Measurements from ENCODE around the gene UBALD2.
"Not testable (repeated sequence)": the region's sequence is repeated elsewhere in the genome, so short reads cannot be mapped to it uniquely, and the experiment has no call there.

Gene UBALD2

DNA sequence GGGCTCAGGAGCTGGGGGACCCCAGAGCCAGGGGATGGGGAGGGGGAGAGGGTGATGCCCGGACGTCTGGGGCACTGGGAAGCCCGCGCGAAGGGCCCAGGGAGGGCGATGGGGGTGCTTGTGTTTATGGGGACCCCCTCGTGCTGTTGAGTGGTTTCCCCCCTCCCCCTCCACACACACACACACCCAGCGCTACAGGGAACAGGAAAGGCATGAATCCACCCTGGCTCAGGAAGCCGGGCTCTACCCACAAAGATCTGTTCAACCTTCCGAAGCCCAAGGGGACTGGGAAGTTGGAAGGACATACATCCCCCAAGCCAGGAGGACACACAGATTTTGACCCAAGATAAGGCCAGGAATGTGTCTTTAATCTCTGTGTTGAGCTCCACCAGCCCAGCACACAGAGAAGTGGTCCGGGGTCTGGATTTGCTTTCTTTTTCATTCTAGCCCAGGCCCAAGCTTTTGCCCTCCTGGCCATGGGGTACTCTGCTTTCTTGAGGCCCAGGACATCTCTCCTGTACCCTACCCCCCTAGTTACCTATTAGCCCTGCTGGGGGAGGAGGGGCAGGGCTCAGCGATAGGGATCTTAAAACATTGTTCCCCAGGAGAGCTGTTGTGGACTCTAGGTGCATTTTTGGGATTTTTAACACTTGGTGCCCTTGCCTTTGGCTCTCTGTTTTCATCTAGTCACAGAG, 1.2 kb downstream of the UBALD2 start:
- no peak for DNase-seq

DNA sequence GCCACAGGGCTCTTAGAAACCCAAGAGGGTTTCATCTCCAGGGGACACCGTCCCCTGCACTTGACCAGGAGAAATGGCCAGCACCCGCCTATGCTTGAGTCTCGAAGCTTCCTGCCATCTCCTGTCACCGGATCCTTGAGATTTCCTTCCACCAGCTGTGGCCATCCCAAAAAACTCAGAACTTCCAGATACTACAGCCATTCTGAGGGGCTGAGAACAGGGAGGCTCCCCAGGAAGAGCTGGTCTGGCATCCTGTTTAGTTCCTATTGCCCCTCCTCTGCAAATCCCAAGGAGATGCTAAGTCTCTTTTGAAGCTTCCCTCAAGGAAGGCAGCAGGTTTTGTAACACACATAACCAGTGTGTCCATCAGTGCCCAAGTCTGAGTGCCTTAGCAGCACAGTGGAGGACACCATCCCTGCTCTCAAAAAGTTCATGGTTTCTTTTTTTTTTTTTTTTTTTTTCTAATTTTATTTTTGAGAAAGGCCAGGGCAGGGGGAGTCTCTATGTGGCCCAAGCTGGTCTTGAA, 2.0 kb downstream of the UBALD2 start:
- no peak for DNase-seq

DNA sequence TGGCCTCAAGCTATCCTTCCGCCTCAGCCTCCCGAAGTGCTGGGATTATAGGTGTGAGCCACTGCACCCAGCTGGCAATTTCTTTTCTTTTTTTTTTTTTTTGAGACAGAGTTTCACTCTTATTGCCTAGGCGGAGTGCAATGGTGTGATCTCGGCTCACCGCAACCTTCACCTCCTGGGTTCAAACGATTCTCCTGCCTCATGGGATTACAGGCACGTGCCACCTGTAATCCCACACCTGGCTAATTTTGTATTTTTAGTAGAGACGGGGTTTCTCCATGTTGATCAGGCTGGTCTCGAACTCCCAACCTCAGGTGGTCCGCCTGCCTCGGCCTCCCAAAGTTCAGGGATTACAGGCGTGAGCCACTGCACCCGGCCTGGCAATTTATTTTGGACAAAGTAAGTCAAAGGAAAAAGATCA, 2.4 kb downstream of the UBALD2 start:
- not testable (repeated sequence) for DNase-seq

DNA sequence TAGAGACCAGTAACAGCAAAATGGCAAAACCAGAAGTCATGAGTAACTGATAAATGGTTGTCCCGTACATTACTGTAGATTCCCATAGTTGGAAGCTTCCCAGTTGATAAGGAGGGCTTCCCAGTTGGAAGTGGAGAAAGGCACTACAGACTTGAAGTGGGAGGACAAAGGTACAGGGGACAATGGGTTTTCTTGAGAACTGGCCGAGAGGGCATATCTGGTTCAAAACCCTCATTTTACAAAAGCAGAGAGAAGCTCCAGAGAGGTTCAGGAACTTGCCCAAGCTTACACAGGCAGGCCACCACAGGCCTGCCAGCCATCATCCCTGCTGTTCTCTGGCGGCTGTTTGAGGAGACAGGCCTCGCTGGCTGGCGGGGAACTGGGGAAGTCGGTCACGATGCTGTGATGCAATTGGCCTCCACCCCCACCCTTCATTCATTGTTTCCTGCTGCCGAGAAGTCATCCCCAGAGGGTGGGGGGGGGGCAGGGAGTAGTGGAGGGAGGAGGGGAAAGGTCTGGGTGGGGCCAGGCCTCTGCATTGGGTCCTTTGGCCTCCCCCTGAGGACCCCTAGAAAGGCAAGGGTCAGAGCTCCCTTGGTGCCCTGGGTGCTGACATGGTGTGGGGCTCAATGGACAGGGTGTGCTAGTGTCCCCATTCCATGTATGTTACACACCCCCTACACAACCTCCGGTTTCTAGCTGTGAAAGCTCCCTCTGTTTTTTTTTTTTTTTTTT, 3.0 kb downstream of the UBALD2 start:
- DNase-seq, result peak; percentile 75

DNA sequence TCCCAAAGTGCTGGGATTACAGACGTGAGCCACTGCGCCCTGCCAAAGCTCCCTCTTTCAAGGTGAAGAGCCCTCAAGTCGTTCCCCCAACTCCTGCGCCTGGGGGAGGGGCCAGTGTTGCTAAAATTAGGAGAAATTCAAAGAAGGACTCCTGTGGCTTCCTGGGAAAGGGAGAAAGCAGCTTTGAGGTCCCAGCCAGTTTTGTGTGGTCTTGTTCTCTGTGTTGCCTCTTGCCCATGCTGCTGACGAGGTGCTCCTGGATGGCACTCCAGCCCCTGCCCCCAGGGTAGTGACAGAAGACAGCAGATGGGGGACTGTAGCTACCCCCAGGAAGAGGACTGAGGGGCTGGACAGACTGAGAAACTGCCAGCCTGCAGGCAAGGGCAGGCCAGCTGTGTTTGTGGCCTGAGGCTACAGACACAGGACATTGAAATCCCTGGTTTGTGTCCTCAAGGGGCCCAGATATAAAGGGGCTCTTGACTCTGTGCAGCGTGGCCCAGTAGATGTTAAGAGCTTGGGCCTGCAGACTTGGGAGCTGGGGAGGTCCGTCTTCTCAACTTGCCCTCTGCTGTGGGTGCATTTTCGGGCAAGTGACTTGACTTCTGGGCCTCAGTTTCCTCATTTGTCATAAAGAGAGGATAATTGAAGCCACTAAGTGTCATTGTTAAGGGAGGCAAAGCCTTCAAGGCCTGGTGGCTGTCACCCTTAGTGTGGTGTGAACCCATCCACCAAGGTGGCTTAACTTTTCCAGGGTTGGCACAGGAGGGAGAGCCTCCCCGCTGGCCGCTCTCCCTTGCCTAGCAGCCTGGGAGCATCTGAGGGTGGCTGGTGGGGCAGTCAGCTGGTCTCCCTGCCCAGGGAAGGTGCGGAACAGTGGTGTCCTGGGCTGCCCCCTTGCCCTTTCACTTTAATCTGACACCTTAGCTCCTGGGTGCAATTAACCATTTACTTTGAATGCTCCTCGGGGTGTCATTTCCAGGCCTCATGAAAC, 4.1 kb downstream of the UBALD2 start:
- no peak for DNase-seq

DNA sequence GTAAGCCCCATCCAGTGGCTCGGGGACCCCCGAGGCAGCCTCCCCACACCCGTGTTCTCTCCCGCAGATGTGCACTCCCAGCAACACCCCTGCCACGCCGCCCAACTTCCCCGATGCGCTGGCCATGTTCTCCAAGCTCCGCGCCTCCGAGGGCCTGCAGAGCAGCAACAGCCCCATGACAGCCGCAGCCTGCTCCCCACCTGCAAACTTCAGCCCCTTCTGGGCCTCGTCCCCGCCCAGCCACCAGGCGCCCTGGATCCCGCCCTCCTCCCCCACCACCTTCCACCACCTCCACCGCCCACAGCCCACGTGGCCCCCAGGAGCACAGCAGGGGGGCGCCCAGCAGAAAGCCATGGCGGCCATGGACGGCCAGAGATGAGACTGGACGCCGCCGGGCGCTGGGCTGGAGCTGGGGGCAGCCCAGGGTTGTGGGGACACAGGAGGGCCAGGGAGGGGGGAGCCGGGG, 5.0 kb downstream of the UBALD2 start:
- peak; percentile 48 for DNase-seq

DNA sequence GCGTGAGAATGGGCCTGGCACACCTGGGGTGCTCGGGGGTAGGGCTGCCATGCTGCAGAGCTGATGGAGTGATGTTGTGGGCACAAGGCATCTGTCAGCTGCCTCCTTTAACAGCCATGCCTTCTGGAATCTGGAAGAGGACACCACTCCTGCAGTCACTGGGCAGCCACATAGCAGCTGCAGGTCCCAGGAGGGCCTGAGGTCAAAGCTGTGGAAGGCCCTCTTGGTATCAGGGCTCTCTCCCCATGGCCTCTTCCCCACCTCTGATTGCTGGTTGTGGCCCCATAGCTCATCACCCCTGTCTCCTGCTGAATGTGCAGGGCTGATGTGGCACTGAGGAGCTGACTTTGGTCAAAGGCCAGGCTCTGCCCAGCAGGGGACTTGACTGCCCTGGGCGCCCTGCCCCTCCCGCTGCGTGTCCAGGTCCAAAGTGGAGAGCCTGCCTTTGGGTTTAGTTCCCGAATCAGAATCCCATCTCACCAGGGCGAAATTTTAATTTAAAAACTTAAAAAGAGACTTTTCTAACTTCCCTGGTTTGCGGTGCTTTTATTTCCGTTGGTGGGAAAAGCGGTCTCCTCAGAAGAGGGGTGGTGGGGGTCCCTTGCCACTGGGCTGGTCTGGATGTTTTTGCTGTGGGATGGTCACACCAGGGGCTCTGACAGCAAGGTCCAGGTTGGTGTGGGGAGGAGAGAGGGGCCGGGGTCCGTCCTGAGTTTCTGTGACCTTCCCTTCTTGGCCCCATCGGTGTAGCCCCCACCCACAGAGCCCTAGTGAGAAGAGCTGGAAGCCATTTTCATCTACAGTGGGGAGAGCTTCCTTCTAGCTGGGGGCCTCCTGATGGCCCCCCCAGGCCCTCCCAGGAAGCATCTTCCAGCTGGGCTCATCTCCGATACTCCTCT, 5.9 kb downstream of the UBALD2 start:
- no peak for DNase-seq

DNA sequence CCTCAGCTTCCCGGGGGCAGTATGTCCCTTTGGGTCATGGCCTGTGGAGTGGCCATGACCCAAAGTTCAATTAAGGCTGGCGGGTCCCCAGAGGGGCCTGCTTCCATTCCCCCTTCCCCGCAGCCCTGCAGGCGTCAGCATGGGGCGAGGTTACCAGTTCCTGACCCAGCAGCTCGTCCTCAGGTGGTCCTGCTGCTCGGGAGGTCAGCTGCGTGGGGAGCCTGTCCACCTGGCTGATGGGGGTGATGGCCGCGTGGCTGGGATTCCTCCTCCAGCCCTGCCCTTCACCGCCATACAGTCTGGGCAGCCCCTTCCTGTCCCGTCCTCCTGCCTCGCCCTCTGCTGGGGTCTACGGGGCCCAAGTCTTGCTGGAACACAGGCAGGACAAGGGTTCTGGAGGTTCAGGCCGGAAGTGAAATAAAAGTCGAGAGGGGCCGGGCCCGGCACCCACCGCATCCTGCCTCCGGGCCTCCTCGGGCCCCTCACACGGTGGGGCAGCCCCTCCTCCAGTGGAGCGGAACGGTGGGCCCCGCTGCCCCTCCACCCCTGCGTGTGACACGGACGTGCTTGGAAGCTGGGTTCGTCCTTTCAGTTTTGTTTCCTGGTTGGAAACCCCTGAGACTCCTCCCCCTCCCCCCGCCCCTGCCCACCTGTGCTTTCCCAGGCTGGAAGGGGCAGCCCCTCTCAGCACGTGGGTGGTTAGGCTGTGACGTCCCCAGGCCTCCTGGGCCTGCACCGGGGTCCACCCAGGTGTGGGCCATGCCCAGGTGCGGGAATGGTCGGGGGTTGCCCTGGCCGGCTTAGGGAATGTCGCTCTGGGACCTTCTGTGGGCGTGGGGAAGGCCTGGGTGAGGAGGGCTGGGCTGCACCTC, 6.8 kb downstream of the UBALD2 start:
- peak; percentile 74 for DNase-seq

DNA sequence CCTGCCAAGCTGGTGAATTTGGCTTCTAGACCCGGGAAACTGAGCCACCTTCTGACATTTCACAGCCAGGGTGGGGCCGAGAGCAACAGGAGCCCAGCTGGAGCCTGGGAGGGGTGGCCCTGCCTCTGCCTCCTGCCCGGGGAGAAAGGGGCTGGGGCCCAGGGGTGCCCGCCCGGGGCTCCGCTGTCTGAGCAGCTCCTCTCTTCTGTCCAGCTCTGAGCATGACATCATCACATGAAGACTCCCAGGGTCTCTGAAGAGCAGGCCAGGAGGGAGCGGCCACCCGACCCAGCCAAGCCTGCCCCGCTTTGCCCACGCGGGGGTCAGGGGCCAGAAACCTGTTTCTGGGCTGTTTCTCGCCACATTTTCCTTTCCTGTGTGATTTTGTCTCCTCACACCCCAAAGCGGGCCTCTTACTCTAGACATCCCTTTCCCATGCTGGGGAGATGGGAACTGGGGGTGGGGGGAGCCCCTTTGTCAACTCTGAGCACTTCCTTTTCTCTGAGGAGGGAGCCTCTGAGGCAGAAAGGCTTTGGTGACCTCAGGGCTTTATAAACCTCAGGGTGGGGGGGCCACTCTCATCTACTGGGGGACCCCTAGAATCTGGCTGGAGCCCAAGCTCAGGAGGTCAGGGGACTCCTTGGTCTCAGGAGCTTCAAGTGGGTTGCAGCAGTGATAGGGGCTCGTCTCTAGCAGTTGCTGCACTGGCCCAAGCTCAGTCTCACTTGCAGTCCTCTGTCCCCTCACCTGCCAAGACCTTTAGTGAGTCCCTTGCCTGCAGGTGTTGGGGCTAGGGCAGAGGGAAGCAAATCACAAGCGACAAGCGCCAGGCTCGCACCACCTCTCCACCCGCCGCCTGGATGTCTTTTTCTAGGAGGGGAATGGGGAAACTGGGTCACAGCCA, 7.6 kb downstream of the UBALD2 start:
- DNase-seq, result no peak

DNA sequence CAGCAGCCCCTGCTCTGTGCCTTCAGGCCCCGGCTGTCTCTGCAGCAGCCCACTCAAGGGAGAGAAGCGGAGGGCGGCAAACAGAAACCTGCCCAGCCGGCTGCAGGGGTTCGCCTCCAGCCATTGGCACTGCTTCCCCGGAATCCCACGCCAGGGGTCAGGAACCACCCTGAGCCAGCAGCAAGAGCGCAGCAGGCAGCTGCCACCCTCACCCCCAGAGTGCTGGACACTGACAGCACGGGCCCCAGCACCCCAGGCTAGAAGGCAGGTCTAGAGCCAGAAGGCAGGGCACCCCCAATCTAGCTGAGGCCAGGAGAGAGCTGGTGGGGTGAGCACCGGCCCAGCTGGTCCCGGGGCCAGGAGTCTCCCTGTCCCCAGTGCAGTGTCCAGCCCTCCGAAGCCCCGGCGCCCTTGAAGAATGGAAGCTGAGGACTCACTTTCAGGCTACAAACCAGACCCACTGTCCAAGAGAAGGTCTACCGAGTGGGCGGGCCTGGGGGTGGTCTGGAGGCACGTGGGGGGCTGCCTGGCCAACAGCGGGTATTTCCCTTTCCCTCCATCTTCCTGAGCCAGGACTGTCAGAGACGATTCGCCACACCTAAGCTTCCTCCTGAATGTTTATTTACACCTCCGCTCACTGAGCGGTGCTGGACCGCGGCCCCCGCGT, 8.4 kb downstream of the UBALD2 start:
- DNase-seq, result no peak

DNA sequence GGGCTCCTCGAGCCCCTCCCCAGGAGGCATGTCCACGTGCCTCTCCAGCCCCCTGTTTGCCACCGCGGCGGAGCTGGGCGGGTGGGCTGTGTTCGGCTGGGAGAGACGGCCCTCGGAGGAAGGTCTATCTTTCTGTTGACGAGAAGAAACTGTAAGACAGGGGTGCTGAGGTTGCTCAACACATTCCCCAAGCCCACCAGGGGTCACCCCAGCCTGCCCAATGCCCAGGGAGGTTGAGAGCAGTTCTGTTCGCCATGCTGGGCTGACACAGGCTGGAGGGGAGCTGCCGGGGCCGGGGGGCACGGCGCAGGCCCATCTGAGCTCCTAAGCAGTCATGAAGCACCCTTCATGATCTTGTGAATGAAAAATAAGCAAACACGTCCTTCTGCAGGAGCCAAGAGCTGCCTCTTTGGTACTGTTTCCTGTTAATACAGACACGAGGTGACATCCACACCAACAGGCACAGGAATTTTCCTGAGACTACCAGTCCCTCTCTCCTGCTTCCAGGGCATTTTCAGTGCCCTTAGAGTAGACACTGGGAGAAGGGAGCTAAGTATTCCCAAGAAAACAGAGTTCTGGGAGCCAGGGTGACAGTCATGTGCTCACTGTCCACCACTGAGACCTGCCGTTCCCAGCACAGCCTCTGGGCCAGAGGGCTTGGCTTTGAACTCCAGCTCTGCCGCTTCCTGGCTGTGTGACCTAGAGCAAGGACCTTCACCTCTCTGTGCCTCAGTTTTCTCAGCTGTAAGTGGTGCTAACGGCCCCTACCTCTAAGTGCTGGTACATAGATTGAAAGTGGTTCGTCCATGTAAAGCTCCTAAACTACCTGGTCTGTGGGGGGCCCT, 9.2 kb downstream of the UBALD2 start:
- DNase-seq, result no peak

DNA sequence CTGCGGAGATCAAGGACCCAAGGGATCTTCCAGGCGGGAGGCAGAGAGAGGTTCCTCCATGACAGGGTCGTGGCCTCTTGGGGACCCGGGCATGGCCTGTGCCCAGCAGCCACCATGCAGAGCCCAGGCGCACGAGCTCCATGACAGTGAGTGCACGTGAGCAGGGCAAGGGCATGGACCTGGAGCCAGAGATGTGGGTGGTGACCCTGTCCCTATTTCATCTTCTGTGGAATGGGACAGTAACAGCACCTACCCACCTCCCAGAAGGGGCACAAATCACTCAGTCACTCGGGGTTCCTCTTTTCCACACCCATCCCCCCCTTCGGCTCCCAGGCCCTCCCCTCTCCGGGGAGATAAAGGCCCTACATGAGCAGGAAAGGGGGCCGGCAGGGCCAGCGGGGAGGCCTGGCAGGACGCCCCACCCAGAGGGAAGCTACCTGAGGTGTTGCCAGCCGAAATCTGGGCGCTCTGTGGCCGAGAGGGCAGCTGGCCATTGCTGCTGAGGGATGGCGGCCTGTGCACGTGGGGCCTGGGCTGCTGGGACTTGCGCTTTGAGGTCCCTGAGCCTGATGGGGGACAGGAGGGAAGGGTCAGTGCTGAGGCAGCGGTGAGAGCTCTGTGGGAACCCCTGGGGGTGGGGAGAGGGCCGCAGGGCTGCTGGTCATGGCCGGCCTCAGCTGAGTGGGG, 10.4 kb downstream of the UBALD2 start:
- no peak for DNase-seq

DNA sequence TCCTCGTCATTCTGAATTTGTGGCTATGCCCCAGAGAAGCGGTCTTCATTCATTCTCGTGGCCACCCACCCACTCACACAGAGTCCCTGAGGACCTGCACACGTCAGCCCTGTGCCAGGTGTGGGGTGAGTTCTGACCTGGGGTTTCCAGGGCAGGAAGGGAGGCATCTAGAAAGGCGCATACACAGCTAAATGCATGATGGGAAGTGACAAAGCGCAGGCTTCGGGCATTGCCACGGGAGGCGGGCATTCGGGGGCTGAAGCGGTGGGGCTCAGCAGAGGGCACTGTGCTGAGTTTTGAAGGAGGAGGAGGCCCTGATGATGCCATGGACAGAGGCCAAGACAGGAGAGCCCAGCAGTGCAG, 10.9 kb downstream of the UBALD2 start:
- no peak for DNase-seq

DNA sequence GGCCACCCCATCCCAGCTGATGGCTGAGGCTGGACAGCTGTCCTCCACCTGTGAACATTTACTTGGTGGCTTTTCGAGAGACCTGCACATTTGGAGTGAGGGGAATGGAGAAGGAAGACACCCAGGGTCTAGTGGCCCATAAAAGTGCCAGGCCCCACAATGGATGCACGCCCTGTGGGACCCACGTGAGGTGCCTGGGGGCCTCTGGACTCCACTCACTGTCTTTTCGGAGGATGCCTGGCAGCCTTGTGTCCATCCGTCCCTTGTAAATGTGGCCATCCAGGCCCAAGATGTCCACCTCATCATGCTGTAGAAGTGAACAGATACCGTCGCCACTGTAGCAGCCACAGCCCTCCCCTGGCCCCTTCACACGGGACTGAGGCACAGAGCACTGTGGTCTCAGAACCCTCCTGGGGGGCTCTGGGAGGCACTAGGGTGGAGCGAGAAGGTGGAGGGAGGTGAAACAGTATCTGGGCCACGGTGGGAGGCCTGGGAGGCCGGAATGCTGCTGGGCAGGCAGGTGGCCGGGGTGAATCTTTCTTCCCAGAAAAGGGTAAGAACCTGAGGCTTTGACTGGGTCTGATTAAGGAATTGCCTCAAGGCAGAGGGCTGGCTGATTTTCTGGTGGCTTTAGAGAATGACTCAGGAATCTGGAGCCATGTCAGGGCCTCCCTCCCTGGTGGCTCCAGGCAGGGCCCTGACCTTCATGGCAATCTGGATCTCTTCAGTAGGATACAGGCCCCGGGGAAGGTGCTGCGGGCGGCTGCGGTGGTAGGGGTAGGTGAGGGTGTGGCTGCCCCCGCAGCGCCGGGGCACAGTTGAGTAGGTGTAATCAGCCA, 11.5 kb downstream of the UBALD2 start:
- no peak for DNase-seq

DNA sequence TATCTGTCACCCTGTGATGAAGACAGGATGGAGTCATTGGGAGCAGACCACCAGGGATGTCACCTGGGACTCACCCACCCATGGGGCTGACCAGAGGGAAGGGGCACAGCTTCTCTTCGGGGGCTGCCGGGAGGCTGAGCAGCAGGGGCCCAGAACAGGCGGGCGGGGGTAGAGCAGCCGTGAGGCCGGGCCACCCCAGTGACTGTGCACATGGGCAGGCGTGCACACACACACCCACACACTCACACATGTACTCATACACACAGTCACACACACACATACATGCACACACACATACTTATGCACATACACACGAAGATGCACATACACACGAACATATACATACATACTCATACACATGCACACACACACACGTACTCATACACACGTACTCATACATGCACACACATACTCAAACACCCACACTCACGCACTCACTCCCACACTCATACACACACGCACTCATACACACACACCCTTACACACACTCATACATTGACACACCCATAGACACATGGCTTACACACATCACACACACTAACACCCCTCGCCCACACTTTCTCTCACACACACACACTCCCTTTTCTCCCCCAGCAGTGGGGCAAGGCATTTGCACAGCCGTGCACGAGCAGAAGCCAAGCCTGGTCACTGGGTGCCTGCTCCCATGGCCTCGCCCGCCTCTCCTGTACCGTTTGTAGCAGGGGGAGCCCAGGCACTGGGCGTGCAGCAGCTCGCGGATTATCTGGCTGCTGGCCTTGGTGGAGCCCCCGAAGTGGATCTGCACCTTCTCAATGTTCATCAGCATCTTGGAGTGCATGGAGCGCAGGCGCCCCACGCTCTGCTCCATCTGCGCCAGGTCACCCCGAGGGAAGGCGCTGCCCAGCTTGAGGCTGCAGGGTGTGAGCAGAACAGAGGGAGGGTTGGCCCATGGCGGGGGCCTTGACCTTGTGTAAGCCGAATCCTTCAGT, 12.4 kb downstream of the UBALD2 start:
- DNase-seq, result no peak

All from activated CD8-positive, alpha-beta memory T cell treated with anti-CD3 and anti-CD28 coated beads, Interleukin-2, amount 50 U/mL, for 4 hours (primary cell).